NCI-H1105 treated with DMSO at 0.1 percent for 48 hours (cell line): ENCODE measurements around the gene PATJ.
"Not testable (repeated sequence)": the region's sequence is repeated elsewhere in the genome, so short reads cannot be mapped to it uniquely, and the experiment has no call there.

Experiments
- DNase-seq: peaks from one replicate; lab custom pipeline; 2025; lab: John Stamatoyannopoulos, UW

Gene PATJ

GRCh38 chr1:62176597-62177312 lies 434.5 kb downstream of the PATJ start:
- DNase-seq: no peak

- DNase-seq: no peak
Measured at GRCh38 chr1:62177621-62178020, 435.3 kb downstream of the PATJ start.

DNA sequence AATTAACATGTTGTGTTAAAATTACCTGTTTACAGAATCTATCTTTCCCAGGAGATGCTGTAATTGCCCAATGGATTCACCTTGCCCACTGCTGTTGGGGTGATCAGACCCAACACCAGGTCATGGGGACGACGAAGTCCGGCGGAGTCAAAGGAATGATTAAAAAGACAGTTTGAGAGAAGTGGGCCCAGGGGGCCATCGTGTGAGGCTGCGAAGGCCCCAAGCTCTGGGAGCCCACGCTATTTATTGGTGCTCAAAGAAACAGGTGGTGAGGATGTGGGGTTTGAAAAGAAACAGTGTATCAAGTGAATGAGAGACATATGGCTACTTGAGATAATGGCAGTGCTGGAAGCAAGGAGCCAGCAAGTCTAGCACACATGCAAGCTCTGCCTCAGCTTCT lies 436.1 kb downstream of the PATJ start:
- no peak for DNase-seq

GRCh38 chr1:62180054-62180453 lies 437.8 kb downstream of the PATJ start:
- not testable (repeated sequence) for DNase-seq

DNA sequence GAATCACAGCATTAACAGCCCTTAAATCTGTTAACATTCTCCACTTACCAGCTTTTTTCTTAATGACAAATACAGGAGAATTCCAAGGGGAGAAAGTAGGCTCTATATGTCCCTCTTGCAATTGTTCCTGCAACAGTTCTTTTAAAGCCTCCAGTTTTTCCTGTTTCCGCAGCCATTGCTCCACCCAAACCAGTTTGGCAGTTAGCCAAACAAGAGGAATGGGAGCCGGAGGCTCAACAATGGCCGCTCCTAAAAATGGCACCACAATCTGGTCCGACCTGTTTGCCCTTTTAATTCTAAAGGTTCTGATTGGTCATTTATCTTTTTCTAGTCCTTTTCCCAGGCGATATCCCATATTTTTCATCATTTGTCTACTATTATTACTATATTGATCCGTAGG lies 438.4 kb downstream of the PATJ start:
- DNase-seq: peak; percentile 42

GRCh38 chr1:62181532-62181931 lies 439.3 kb downstream of the PATJ start:
- no peak for DNase-seq

- DNase-seq: not testable (repeated sequence)
Measured at GRCh38 chr1:62182157-62182556, 439.9 kb downstream of the PATJ start.

- DNase-seq: not testable (repeated sequence)
Measured at GRCh38 chr1:62183164-62184020, 441.1 kb downstream of the PATJ start.

GRCh38 chr1:62184336-62184735 lies 442.1 kb downstream of the PATJ start:
- no peak for DNase-seq

GRCh38 chr1:62185233-62185632 lies 443.0 kb downstream of the PATJ start:
- not testable (repeated sequence) for DNase-seq

DNA sequence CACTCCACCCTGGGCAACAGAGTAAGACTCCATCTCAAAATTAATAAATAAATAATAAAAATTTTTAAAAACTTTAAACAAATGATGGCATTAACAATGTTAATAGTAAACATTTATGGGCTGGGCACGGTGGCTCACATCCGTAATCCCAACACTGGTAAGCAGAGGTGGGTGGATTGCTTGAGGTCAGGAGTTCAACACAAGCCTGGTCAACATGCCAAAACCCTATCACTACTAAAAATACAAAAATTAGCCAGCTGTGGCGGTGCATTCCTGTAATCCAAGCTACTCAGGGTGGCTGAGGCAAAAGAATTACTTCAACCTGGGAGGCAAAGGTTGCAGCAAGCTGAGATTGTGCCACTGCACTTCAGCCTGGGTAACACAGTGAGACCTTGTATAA lies 443.4 kb downstream of the PATJ start:
- no peak for DNase-seq

DNA sequence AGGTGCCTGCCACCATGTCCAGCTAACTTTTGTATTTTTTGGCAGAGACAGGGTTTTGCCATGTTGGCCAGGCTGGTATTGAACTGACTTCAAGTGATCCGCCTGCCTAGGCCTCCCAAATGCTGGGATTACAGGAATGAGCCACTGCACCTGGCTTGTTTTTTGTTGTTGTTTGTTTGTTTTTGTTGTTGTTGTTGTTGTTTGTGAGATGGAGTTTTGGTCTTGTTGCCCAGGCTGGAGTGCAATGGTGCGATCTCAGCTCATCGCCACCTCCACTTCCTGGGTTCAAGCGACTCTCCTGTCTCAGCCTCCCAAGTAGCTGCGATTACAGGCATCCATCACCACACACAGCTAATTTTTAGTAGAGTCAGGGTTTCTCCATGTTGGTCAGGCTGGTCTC lies 445.3 kb downstream of the PATJ start:
- DNase-seq: no peak

DNA sequence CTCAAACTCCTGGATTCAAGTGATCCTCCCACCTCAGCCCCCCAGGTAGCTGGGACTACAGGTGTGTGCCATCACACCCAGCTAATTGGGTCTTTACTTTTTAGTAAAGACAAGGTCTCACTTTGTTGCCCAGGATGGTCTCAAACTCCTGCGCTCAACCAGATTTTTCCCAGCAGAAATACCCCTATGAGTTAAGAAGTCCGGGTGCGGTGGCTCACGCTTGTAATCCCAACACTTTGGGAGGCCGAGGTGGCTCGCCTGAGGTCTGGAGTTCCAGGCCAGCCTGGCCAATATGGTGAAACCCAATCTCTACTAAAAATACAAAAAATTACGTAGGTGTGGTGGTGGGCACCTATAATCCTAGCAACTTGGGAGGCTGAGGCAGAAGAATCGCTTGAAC lies 445.8 kb downstream of the PATJ start:
- DNase-seq: no peak

DNA sequence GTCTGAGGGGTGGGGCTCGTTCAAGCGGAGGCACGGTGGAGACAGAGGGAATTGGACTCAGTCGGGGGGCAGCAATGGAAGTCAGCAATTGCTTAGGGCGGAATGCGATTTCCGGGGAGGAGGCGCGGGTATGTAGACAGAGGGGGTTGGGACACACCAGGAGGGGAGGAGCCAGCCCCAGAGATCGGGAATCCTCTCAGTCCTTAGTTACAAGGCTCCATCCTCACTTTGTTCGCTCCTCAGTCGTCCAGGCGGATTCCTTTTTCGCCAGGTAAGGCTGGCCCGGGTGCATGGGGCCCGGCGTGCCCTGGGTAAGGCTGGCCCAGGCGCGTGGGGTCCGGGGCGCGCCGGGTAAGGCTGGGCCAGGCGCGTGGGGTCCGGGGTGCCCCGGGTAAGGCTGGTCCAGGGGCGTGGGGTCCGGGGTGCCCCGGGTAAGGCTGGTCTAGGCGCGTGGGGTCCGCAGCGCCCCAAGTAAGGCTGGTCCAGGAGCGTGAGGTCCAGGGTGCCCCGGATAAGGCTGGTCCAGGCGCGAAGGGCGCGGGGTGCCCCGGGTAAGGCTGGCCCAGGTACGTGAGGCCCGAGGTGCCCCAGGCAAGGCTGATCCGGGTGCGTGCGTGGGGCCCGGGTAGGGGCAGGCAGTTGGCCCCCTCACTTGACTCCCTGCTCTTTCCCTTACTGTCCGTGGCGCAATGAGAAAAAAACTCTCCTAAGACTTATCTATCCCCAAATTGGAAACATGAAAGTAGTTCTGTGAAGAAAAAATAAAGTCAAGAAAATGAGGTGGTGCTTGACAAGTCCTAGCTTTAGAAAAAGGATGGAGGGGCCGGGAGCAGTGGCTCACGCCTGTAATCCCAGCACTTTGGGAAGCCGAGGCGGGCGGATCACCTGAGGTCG lies 452.6 kb downstream of the PATJ start, which contains the start of gene L1TD1:
Gene L1TD1, plus strand, starts transcription at position 199 of the 894 bp plus-strand sequence. CDS start 11,780 bp downstream, outside the sequence.
- DNase-seq: no peak

- no peak for DNase-seq
Measured at GRCh38 chr1:62196086-62196690, 453.9 kb downstream of the PATJ start.

- DNase-seq: no peak
Measured at GRCh38 chr1:62198069-62198780, 455.9 kb downstream of the PATJ start.

DNA sequence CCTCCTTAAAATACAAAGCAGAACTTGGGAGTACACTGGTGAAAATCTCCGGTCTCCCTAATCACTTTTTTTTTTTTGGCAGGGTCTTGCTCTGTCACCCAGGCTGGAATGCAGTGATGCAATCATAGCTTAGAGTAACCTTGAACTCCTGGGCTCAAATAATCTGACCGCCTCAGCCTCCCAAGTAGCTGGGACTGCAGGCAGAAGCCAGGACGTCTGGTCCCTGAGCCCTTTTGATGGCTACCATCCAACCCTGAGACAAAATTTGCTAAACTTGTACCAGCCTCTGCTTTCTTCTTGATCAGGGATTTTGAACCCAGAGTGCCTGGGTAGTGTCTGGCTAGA lies 456.5 kb downstream of the PATJ start:
- DNase-seq: no peak

GRCh38 chr1:62207187-62207586 lies 464.9 kb downstream of the PATJ start:
- no peak for DNase-seq

- DNase-seq: no peak
Measured at GRCh38 chr1:62208087-62208486, 465.8 kb downstream of the PATJ start.

DNA sequence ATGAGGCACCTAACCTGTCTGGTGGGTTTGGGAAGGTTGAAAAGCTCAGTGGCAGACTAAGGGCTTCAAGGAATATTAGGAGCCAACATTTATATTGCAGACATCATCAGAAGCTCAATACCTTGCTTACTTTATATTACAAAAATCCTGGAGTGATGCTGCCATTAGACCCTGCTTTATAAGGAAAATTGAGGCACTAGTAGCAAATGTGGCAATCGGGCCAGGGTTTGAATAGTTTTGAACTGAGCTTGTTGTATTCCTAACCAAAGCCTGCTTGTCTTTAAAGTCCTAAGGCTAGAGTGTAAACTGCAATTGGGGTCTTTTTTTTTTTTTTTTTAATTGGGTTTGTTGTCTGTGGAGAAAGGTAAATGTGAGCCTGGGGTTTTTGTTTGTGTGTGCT lies 466.7 kb downstream of the PATJ start:
- no peak for DNase-seq

GRCh38 chr1:62209931-62210595 lies 467.8 kb downstream of the PATJ start:
- DNase-seq: no peak
